ENCODE results near the gene G3BP1.
"Not testable (repeated sequence)": the region's sequence is repeated elsewhere in the genome, so short reads cannot be mapped to it uniquely, and the experiment has no call there.

Gene G3BP1

DNA sequence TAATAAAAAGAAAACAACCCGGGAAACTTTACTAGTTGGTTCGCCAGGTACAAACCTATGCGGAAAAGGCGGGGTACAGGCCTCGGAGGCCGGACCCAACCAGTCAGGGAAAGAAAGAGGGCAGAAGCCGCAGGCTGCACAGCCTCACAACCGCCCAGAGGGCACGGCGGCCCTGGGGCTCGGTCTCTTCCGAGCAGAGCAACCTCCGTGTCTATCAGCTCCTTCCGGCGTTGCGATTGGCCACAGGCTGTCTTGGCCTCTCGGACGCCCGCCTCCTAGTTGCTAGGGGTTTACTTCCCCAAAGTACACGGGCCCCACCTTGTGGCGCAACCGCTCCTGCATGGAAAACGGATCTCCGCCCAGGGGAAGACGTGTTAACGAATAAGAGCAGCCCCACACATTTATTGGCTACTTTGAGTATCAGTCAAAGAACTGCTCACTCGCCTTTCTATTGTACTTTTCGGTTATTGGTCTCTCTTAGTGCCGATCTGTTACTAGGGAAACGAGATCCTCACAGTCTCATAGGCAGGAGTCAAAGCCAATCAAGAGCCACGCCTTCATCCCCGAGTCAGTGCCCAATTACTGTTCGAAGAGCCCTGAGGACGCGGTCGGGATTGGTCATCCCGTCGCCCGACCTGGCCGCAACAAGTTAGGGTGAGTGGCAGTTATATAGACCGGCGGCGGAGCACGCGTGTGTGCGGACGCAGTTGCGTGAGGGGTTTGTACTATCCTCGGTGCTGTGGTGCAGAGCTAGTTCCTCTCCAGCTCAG lies at the start of gene G3BP1:
Gene G3BP1, plus strand, starts transcription at position 696 of the 770 bp plus-strand sequence. CDS start 14,667 bp downstream, outside the sequence.
- peak; percentile 99 to 100 for DNase-seq

DNA sequence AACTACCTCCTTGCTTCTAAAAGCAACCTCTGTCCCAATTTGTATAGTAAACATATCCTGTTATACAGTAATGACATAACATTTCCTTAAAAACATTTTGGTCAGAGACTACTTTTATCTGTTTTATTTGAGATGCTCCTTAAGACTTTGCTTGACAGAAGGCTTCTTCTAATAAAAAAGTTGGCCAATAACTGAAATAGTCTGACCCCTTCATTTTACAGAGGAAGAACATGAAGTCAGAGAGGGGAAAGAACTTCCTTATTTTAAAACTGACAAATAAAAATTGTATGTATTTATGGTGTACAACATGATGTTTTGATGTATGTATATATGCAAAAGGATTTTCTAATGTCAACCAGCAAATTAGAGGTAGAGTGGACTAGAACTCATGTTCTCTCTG lies 49.2 kb upstream of the G3BP1 start:
- no peak for DNase-seq

DNA sequence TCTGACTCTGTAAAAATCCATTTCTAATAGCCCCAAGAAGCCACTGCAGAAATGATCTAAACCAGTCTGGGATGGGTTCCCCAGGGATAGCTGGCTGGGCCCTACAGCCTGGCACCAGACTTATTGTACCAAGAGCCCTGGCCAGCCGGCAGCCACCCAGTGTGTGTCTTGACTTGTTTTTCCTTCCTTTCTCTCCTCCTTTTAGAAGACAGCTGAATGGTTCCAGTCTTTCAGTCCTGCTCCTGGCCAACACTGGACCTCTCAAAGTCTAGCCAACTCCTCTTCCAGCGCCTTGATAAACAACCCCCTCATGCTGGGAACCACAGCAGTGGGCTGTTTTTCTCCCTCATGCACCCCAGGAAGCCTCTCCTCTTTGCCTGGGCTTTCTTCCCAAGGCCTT lies 47.4 kb upstream of the G3BP1 start:
- no peak for DNase-seq

DNA sequence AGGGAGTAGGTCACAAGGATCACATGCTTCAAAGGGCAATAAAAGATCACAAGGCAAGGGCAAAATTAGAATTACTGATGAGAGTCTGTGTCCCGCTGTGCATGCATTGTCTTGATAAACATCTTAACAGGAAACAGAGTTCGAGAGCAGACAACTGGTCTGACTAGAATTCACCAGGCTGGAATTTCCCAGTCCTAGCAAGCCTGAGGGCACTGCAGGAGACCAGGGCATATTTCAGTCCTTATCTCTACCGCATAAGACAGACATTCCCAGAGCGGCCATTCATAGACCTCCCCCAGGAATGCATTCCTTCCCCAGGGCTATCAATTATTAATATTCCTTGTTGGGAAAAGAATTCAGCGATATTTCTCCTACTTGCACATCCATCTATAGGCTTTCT lies 42.2 kb upstream of the G3BP1 start:
- DNase-seq: not testable (repeated sequence)

DNA sequence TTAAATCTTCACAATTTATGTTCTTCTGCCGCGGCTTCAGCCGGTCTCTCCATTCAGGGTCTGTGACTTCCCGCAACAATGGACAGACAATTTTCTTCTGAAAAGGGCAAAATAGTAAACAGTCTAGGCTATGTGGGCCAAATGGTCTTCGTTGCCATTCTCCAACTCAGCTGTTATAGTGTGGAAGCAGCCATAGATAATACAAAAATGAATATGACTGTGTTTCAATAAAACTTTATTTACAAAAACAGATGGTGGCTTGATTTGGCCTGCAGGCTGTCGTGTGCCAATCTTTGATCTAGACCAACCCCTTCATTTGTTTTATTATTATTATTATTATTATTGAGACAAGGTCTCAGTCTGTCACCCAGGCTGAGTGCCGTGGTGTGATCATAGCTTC lies 41.4 kb upstream of the G3BP1 start:
- DNase-seq: no peak

DNA sequence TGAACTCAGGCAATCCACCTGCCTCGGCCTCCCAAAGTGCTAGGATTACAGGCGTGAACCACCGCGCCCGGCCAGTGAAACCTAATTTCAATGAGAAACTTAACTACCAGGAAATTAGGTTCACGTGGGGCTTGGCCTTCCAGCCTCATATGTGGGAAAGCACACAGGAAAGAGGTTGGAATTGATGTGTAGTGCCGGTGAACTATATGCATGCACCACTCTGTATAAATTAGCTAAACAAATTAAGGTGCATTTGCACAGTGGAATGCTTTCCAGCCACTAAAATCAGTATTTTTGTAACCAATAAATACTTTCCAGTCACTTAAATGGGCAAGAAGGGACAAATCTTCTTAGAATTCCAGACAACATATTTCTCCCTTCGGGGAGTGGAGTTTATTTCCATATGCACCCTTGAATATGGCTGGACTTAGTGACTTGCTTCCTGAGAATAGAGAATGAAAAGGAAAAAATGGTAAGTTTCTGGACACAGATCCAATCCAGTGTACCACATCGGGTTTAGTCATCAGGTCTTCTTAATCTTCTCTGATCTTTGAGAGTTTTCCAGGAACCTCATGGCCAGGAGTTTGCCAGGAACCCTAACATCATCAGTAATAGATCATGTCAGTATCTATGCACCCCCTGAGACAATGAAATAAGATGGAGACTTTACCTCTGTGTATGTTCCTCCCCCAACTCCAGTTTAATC lies 38.2 kb upstream of the G3BP1 start:
- no peak for DNase-seq

DNA sequence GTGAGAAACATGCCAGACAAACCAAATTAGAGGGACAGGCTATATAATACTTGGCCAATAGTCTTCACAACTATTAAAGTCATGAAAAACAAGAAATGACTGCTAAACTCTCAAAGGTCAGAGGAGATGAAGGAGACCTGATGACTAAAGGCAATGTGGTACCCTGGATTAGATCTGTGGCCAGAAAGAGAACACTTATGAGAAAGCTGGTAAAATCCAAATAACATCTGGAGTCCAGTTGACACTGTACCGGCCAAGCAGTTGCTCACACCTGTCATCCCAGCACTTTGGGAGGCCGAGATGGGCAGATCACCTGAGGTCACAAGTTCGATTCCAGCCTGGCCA lies 37.7 kb upstream of the G3BP1 start:
- no peak for DNase-seq

DNA sequence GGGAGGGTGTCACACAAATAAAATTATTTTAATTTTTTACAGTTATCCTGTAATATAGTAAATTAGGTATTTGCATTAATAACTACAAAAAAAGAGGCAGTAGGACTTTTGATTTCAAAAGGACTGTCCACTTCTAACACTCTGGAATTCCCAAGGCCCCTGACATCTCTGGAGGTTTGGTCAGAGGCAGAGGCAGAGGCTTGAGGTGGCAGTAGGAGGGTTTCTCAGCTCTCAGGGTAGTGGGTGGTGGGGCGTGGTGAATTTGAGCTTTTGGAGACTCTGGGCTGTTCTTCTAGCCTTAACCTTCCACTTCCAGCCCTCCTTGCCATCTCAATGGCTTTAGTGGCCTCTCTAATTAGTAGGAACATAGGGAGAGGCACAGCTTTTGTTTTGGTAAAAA lies 36.1 kb upstream of the G3BP1 start:
- DNase-seq: no peak

DNA sequence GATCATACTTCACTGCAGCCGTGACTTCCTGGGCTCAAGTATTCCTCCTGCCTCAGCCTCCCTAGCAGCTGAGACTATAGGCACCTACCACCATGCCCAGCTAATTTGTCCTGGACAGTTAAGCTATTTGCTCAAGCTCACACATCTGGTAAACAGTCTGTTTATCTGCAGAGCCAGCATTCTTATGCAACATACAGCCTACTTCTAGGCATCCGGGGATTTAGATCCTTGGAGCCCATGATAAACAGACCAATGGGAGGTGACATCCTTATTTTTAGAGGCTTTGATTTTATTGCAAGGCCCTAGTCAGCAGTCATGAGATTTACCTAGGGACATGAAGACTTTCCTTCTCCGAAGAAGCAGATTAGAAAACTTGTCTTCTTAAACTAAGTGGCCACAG lies 34.3 kb upstream of the G3BP1 start:
- no peak for DNase-seq

DNA sequence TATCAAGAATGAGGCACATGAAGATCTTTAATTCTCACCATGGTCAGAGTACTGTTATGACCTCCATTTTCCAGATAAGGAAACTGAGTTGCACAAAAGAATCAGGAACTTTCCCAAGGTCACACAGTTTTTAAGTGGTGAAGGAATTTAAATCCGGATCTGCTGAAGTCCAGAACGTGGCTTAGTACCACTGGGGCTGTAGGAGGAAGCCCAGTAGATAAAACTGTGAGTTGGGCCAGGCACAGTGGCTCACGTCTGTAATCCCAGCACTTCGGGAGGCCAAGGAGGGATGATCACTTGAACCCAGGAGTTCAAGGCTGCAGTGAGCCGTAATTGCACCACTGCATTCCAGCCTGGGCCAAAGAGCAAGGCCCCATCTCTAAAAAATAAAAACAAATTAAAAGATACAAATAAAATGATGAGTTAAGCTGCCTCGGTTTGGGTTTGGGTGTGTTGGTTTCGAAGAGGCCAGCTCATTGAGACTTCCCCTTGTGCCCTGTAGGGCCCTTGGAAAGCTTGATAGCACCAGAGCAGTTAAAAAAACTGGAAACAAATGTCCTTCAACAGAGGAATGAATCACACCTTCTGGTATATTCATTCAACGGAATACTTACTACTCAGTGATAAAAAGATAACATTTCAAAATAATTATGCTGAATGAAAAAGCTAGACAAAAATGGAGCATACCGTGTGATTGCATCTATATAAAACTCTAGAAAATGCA lies 33.5 kb upstream of the G3BP1 start:
- DNase-seq: no peak

DNA sequence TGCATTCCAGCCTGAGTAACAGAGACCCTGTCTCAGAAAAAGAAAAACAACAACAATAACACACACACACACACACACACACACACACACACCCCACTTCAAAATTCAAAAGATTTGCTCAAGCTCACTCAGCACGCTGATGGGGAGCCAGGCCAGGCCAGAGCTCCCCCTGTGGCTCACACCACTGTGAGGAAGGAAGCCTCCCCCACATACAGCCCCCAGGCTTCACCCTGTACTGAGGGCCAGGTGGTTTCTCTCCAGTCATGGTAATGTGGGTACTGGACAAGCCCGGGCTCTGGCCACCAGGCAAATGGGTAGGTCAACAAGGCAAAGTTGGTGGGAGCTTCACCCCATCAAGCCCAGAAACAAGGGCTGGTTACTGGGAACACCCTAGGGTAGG lies 32.4 kb upstream of the G3BP1 start:
- DNase-seq: no peak

DNA sequence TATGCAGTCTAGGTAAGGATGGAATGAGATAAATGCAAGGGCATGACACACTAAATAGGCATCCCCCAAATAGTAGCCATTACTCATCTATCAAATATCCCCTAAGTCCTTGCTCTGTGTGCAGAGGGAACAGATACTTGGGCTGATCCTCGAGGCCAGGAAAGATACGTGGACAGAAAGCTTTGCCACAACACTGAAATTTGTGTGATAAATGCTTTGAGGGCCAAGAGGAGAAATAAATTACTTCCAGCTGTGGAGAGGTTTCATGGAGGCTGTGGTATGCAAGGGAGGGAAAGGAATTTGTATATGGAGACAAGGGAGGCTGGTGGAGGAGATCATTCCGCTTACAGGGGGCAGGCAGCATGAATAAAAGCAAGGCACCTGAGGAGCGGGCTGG lies 31.8 kb upstream of the G3BP1 start:
- DNase-seq: no peak

DNA sequence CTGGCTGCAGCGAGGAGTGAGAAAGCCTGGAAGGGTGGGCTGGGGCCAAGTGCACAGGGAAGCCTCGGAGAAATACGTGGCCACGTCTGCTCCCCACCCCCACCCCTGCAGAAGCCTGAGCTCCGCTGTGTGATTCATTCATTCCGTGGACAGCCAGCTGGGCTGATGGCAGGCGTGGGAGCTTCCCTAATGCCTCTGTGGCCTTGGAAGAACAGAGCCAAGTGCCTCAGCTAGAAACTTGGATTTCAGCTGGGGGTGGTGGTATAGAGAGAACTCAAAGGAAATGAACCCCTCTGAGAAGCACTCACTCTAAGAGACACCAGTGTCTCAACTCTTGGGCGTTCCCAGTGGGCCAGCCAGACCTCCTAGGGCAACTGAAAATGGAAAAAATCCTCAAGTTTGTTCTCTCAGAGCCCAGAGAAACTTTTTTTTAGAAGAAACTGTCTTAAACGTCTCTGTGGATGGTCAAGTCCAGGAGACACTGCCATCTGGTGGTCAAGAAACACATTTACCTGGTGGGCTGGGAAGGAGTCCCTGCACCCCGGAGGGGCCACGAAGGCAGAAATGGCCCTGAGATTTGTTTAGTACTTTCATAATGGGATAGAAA lies 31.3 kb upstream of the G3BP1 start:
- DNase-seq: peak; percentile 4 to 22

DNA sequence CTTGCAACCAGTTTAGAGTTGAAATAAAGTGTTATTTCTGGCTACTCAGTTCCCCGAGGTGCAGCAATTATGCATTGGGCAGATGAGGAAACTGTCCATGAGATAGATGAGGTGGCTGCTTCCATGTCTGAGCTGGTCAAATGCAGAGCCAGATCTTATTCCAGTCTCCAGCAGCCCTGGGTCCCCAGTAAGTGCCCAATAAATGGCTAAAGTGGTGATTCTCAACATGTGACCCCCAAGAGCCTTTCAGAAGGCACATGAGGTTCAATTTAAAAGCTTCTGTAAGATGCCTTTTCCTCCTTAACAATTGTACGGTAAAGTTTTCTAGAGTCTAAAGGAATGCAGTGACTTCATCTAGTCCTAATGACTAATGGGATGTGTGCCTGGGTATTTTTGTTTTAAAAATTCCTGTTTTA lies 30.8 kb upstream of the G3BP1 start:
- no peak for DNase-seq

DNA sequence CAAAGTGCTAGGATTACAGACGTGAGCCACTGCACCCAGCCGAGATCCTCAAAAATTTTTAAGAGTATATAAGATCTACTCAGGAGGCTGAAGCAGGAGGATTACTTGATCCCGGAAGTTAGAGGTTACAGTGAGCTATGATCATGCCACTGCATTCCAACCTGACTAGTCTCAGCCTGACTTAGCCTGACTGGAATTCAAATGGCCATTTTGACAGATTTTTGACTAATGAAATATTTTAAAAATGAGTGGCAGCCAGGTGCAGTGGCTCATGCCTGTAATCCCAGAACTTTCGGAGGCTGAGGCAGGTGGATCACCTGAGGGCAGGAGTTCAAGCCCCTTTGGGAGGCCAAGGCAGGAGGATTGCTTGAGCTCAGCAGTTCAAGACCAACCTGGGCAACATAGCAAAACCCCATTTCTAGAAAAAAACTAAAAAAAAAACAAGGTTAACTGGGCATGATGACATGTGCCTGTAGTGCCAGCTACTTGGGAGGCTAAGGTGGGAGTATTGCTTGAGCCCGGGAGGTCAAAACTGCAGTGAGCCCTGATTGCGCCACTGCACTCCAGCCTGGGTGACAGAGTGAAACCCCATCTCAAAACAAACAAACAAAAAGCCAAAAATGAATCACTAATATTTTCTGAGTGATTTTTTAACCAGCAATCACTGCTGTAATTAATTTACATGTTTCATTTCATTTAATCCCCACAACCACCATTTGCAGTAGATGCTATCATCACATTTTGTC lies 29.9 kb upstream of the G3BP1 start:
- no peak for DNase-seq

DNA sequence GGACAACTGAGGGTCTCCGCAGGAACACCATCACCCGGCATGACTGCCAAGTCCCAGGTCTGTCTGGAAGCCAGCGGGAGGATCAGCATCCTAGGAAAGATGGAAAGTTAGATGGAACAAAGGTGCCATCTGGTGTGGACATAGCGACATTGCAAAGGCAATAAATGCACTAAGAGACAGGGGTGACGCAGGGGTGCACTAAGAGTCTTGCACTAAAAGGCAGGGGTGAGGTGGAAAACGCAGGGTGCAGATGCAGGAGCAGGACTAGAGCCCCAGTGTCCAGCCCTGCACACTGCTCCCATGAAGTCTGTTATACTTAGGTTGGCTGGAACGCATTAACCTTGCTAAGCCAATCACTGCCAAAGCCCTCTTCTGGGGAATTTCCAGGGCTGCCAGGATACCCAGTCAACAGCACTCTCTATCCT lies 28.9 kb upstream of the G3BP1 start:
- DNase-seq: peak; percentile 7 to 21

DNA sequence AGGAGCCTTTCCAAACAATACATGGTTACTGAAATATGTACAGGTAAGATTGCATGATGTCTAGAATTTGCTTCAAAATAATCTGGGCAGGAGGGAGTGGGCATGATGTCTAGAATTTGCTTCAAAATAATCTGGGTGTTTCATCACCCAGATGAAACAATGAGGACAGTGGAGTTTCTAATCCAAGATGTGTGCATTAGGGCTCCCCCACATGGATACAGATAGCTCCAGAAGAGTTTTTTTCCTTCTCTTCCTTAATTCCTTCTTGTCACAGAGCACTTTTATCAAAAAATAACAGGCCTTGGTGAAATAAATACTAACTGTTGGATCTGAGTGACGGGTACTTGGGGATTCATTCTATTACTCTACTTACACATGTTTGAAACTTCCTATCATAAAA lies 28.2 kb upstream of the G3BP1 start:
- no peak for DNase-seq

DNA sequence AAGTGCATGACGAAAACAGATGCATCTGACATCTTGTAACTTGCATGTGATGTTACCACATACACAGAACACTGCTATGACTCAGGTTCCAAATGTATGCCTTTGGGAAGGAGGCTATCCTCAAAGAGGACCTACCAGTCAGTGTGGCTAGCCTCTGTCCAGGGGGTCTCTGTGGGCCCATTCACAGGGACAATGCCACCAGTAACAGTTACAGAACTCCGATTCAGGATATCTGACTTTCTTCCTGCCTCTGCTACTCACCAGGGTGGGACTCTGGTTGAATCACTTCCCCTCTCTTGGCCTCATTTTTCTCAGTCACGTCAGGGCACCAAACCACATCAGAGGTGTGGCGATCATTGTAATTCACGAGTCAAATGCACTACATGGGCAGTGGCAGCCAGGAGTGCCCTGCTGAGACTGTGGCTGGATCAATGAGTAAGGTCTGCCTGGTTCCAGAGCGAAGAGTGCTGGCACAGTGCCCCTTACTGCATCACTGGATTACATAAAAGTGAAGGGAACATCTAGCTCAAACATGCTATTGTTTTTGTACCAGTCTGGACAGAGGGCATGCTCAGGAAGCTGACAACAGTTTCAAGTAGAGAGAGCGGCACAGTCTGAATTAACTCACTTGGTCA lies 26.6 kb upstream of the G3BP1 start:
- DNase-seq: no peak

DNA sequence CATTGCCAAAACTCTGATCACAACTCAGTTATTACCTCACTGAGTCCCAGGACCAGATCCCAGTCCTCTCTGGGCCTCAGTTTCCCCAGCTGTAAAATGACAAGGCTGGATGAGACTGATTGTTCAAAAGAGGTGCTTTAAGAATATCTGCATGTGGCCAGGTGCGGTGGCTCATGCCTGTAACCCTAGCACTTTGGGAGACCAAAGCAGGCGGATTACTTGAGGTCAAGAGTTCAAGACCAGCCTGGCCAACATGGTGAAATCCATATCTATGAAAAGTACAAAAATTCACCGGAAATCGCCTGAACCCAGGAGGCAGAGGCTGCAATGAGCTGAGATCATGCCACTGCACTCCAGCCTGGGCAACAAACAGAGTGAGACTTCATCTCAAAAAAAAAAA lies 21.6 kb upstream of the G3BP1 start:
- DNase-seq: no peak

DNA sequence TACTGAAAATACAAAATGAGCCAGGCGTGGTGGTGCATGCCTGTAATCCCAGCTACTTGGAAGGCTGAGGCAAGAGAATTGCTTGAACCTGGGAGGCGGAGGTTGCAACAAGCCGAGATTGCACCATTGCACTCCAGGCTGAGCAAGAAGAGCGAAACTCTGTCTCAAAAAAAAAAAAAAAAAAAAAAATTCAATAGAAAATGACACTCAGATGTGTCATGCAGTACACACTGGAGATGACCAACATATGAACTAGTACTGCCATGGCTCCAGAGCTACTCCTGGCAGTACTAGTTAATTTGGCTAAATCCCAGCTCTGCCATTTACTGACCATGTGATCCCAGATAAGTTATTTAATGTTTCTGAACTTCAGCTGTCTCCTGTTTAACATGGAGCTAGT lies 20.7 kb upstream of the G3BP1 start:
- no peak for DNase-seq

DNA sequence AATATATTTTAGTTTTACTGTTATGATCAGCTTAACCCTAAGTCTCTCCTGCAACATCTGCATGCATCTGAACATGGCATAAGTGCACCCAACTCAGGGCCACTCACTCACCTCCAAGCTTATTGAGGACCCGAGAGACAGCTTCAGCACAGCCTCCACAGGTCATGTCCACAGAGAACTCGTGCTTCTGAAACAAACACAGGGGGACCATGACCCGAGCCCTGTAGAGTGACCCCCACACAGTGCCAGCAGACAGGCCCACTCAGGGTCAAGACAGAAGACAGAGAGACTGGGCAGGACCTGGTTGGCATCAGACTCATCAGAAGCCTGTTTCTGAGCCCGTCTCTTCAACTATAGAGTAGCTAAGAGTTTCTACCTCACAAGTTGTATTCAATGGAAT lies 20.2 kb upstream of the G3BP1 start:
- DNase-seq: no peak

DNA sequence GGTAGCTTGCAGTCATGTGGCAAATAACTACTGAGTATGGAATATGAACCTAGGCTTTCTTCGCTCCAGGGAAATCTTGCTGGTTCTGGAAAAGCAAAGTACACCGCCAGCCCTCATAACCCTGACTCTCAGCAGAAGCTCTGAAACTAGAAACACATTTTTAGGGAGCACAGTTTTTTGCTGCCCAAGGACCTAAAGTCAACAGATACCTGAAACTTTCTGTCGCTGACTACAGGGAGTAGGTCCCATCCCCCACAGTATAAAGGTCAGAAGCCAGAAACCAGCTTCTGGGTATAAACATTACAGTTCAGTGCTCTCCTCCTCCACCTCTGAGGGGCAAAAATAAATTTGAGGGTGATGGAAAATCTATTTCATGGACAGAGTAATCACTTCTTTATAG lies 16.4 kb upstream of the G3BP1 start:
- DNase-seq: no peak

Data from NCI-H2081 (cell line).